HUES48 (cell line): ENCODE results near the gene CHST4.
"Not testable (repeated sequence)": the region's sequence is repeated elsewhere in the genome, so short reads cannot be mapped to it uniquely, and the experiment has no call there.

ENCODE experiments used
- H3K27ac ChIP-seq: one replicate; pipeline ENCODE4 v1.7.0; 2013; ENCODE audit warnings: low read depth, low read length, inconsistent platforms
- H3K27me3 ChIP-seq: 2 replicates; pipeline ENCODE4 v1.6.1; 2013; ENCODE audit warnings: mild to moderate bottlenecking, low read length; ENCODE audit not compliant: control insufficient read depth, insufficient read depth
- H3K36me3 ChIP-seq: 2 replicates; pipeline ENCODE4 v1.6.1; 2013; ENCODE audit warnings: low read length; ENCODE audit not compliant: control insufficient read depth, insufficient read depth
- H3K4me1 ChIP-seq: 2 replicates; pipeline ENCODE4 v1.6.1; 2013; ENCODE audit warnings: mild to moderate bottlenecking, low read length; ENCODE audit not compliant: control insufficient read depth, insufficient read depth
- H3K4me3 ChIP-seq: 2 replicates; pipeline ENCODE4 v1.5.1; 2013; ENCODE audit warnings: mild to moderate bottlenecking, low read depth, low read length
- H3K9ac ChIP-seq: 2 replicates; pipeline ENCODE4 v1.6.1; 2013; ENCODE audit warnings: mild to moderate bottlenecking, low read depth, low read length, moderate library complexity
- H3K9me3 ChIP-seq: 2 replicates; pipeline ENCODE4 v1.6.1; 2013; ENCODE audit warnings: low read length; ENCODE audit not compliant: control insufficient read depth, insufficient read depth

The CHST4 gene

GRCh38 chr16:71572497-71573116 is 46.4 kb downstream of the CHST4 start:
- Histone ChIP-seq H3K4me1 (no peaks in the 10 kb centered on the region), H3K9ac (no peak overlapping the region), H3K27me3 (no peaks in the 10 kb centered on the region), H3K4me3 (no peak overlapping the region), H3K36me3 (no peaks in the 10 kb centered on the region), H3K9me3 (no peaks in the 10 kb centered on the region), H3K27ac (no peak overlapping the region)

- Histone ChIP-seq H3K27me3 (no peaks in the 10 kb centered on the region), H3K9me3 (no peaks in the 10 kb centered on the region), H3K4me1 (no peaks in the 10 kb centered on the region), H3K27ac (no peak overlapping the region), H3K9ac (no peak overlapping the region), H3K4me3 (no peak overlapping the region), H3K36me3 (no peaks in the 10 kb centered on the region)
These were observed 47.3 kb downstream of the CHST4 start for GRCh38 chr16:71573387-71574094.

GRCh38 chr16:71574702-71575101 is 48.5 kb downstream of the CHST4 start:
- Histone ChIP-seq H3K9ac (no peak overlapping the region), H3K36me3 (no peaks in the 10 kb centered on the region), H3K27ac (no peak overlapping the region), H3K4me1 (no peaks in the 10 kb centered on the region), H3K27me3 (no peaks in the 10 kb centered on the region), H3K4me3 (no peak overlapping the region), H3K9me3 (no peaks in the 10 kb centered on the region)

GRCh38 chr16:71576971-71577370 is 50.7 kb downstream of the CHST4 start, which contains the start of gene TAT:
TAT (minus strand) TSS chr16:71577092; CDS start chr16:71576415, 677 bp downstream.
- Histone ChIP-seq H3K4me3 (no peak within 1 kb of the TSS), H3K4me1 (no peaks in the 10 kb centered on the region), H3K9ac (no peak within 1 kb of the TSS), H3K27ac (no peak within 1 kb of the TSS), H3K9me3 (no peaks in the 10 kb centered on the region), H3K27me3 (no peaks in the 10 kb centered on the region), H3K36me3 (no peaks in the 10 kb centered on the region)

- not testable (repeated sequence) for H3K27me3 ChIP-seq, H3K36me3 ChIP-seq, H3K4me1 ChIP-seq, H3K27ac ChIP-seq, H3K9me3 ChIP-seq, H3K9ac ChIP-seq, H3K4me3 ChIP-seq
These were observed 56.3 kb downstream of the CHST4 start for GRCh38 chr16:71582553-71582848.

- Histone ChIP-seq H3K27ac (no peak overlapping the region), H3K27me3 (no peaks in the 10 kb centered on the region), H3K36me3 (no peaks in the 10 kb centered on the region), H3K9ac (no peak overlapping the region), H3K4me1 (no peaks in the 10 kb centered on the region), H3K9me3 (peaks cover 6% of the 10 kb centered on the region; the same call in 1 of the 2 replicates), H3K4me3 (no peak overlapping the region)
These were observed 58.5 kb downstream of the CHST4 start for GRCh38 chr16:71584543-71585317.

GRCh38 chr16:71585318-71585703 is 59.1 kb downstream of the CHST4 start:
- Histone ChIP-seq H3K27me3 (no peaks in the 10 kb centered on the region), H3K36me3 (no peaks in the 10 kb centered on the region), H3K9me3 (peaks cover 6% of the 10 kb centered on the region; the same call in 1 of the 2 replicates), H3K4me1 (no peaks in the 10 kb centered on the region), H3K4me3 (no peak overlapping the region), H3K9ac (no peak overlapping the region), H3K27ac (no peak overlapping the region)
